GM10266 (cell line): Measurements from ENCODE around the gene MEA1.
"Not testable (repeated sequence)": the region's sequence is repeated elsewhere in the genome, so short reads cannot be mapped to it uniquely, and the experiment has no call there.

ENCODE experiments used
- DNase-seq: peaks from one replicate; pipeline ENCODE4 v3.0.0; 2012; ENCODE audit errors: extremely low spot score
- CTCF ChIP-seq: IDR thresholded peaks from 2 replicates; pipeline ENCODE4 v1.5.1; 2012; ENCODE audit warnings: mild to moderate bottlenecking, low read depth; ENCODE audit not compliant: control insufficient read depth, insufficient read depth; ENCODE audit errors: missing control alignments

MEA1 gene

GRCh38 chr6:43047998-43048397, 34.3 kb upstream of the MEA1 start:
- TF ChIP-seq CTCF, result no peak
- DNase-seq, result no peak

GRCh38 chr6:43045371-43045930, 31.7 kb upstream of the MEA1 start:
- no peak for DNase-seq
- TF ChIP-seq CTCF, result no peak

GRCh38 chr6:43043310-43043709, 29.6 kb upstream of the MEA1 start:
- no peak for TF ChIP-seq CTCF
- DNase-seq, result no peak

- not testable (repeated sequence) for DNase-seq
Observed at GRCh38 chr6:43041475-43041874, 27.7 kb upstream of the MEA1 start.

- no peak for TF ChIP-seq CTCF
Observed at GRCh38 chr6:43040542-43041257, 27.0 kb upstream of the MEA1 start.

GRCh38 chr6:43038727-43039126, 25.0 kb upstream of the MEA1 start:
- no peak for DNase-seq
- no peak for TF ChIP-seq CTCF

More at GRCh38 chr6:43040542-43041257, 27.0 kb upstream of the MEA1 start:
- no peak for DNase-seq

GRCh38 chr6:43037706-43038105, 24.0 kb upstream of the MEA1 start:
- no peak for DNase-seq
- TF ChIP-seq CTCF, result no peak

- no peak for TF ChIP-seq CTCF
- DNase-seq, result no peak
Observed at GRCh38 chr6:43037197-43037596, 23.5 kb upstream of the MEA1 start.
